Lower leg skin (tissue), 4 donors: ENCODE measurements around the gene OSTN. TPM values are rescaled to one million over a fixed set of nuclear protein-coding genes. Genes with fewer than 3 reads are reported as not detected.

Experiments used
- DNase-seq, 2 donors: peaks; one replicate each; pipeline ENCODE4 v3.0.0-alpha.2; 2019; ENCODE audit warnings: low spot score in 2 of 2
- H3K4me3 ChIP-seq: fragments of 200-600 bp; sonication (generic); 2 replicates; pipeline ENCODE4 v1.5.1; 2017; ENCODE audit warnings: mild to moderate bottlenecking, low read depth; ENCODE audit not compliant: poor library complexity, severe bottlenecking
- POLR2A ChIP-seq, 2 donors: fragments of 450-650 bp; IDR thresholded peaks; one replicate each; pipeline ENCODE4 v1.6.1; 2016 to 2017; ENCODE audit warnings: antibody characterized with exemption in 2 of 2, mild to moderate bottlenecking in 1 of 2, moderate library complexity in 1 of 2
- WGBS, 2 donors: methylation state at CpG; one replicate each; pipeline ENCODE4 v1.1.5; 2018; 5-methylcytosine and 5-hydroxymethylcytosine counted together
- intact Hi-C: fragments of 100-400 bp; cut with DNase I; formaldehyde crosslinking; loops from one replicate; pipeline ENCODE4 v1.15.0; 2023; ENCODE audit warnings: low total_unique reads
- total RNA-seq, 4 donors: library from RNA; depleted of rRNA; stranded (reverse); fragments of >200 nt; gene quantifications; one replicate each; pipeline ENCODE4 v1.1.0, GENCODE V29; 2016
- TF ChIP-seq, protein P1 (sequence below), 3 donors: fragments of 450-650 bp; IDR thresholded peaks; one replicate each; pipeline ENCODE4 v1.5.1; 2016; ENCODE audit warnings: antibody characterized with exemption in 3 of 3, mild to moderate bottlenecking in 3 of 3, moderate library complexity in 2 of 3

Gene OSTN
- total RNA-seq, 4 donors from 2014 or later, result not detected

DNA sequence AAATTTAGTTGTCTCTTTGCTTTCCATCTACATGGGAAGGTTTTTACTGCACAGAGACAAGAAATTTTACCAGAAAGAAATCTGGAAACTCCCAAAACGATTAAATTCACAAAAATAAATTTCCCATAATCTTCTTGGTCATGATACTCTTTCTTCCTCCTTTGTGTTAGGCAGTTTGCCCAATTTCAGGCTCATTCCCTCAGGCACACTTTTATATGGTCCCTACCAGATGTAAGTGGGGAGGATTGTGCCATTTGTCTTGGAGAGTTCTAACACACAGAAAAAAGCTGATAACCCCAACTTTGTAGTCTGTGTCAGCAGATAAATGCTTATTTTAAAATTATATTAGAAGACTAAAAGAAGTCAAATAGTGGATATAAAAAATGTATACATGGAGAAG is 81.1 kb downstream of the OSTN start:
- TF ChIP-seq POLR2A (IDR thresholded peaks at IDR 0.05), result no peak
- TF ChIP-seq, protein P1, sequence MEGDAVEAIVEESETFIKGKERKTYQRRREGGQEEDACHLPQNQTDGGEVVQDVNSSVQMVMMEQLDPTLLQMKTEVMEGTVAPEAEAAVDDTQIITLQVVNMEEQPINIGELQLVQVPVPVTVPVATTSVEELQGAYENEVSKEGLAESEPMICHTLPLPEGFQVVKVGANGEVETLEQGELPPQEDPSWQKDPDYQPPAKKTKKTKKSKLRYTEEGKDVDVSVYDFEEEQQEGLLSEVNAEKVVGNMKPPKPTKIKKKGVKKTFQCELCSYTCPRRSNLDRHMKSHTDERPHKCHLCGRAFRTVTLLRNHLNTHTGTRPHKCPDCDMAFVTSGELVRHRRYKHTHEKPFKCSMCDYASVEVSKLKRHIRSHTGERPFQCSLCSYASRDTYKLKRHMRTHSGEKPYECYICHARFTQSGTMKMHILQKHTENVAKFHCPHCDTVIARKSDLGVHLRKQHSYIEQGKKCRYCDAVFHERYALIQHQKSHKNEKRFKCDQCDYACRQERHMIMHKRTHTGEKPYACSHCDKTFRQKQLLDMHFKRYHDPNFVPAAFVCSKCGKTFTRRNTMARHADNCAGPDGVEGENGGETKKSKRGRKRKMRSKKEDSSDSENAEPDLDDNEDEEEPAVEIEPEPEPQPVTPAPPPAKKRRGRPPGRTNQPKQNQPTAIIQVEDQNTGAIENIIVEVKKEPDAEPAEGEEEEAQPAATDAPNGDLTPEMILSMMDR (IDR thresholded peaks at IDR 0.05), result no peak
- DNase-seq, result no peak
- intact Hi-C loops, result no loop called here
- no peak overlapping the region for H3K4me3 ChIP-seq
- 24 to 34% methylated on average over 1 of the region's 1 CpG for WGBS, 2 donors

DNA sequence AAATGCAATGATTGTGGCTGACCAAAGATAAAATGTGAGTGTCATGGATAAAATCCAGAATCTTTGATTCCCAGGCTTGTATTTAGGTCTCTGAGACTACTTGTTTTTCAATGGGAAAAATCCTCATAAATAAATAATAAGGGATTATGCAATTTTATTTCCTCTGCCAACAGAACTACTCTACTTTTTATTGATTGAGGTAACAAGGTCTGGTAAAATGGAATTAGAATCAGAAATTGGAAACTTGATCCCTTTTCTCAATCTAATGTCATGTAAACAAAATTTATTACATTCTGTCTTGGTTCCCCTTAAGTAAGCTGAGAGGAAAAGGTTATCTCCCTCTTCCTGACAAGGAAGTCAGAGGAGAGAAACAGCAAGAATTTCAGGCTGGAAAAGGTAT is 81.8 kb downstream of the OSTN start:
- no peak overlapping the region for H3K4me3 ChIP-seq
- DNase-seq, result no peak
- TF ChIP-seq, protein P1 (IDR thresholded peaks at IDR 0.05), result no peak
- no peak for TF ChIP-seq POLR2A (IDR thresholded peaks at IDR 0.05)
- intact Hi-C loops, result no loop called here

DNA sequence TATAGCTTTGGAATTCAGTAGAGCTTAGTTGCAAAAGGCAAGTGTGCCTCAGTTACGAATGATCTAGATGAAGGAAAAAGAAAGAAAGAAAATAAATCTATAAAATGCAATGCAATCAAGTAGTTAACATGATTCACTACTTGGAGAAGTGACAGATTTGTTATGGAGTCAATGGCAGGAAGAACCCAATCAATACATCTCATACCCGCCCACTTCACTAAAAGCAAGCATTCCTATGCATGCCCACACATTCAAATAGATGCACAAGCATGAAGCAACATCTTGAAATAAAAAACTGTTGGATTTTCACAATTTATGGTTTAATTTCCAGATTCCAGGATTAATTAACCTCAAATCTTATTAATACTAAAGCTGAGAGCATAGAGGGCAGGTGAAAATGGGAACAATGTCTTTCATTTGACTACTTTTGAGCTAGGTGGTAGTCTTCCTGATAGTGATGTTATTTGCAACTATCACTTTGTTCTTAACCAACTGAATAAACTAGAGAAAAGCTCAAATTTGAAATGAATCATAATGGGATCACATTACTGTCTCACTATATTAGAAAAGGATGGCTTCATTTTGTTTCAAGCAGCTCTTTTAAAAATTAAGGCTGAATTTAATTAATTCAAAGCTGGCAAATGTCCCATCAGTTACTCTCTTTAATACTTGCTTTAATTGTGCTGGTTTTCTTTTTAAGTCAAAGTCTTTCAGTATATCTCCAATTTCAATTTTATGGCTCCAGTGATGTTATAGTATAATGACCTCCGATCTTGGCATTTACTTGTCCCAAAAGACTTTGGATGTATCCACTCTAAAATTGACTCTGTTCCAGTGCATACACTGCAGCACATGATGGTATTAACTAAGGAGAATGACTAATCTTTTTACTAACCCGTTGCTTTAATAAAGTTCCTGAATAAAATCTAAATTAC is 83.5 kb downstream of the OSTN start:
- no peak for DNase-seq
- intact Hi-C loops, result no loop called here
- TF ChIP-seq, protein P1 (IDR thresholded peaks at IDR 0.05), result no peak
- no peak for TF ChIP-seq POLR2A (IDR thresholded peaks at IDR 0.05)
- no peak overlapping the region for H3K4me3 ChIP-seq
- WGBS, 2 donors, result 38 to 42% methylated on average over 4 of the region's 4 CpGs

DNA sequence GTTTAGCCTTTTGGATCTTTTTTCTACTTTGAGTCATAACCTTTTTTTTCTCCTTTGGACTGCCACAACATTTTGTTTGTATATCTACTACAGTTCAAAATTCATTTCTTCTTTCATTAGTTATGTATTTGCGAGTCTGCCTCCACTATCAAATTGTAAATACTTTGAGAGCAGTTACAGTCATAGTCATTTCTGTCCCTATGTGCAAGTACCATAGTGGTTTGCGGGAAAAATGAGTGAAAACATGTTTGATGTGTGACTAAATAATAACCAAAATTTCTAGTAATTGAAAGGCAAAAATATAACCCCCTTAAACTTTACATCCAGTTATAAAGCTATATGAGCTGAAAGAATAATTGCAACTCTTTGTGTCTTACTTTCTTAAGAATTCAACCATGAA is 84.4 kb downstream of the OSTN start:
- WGBS, 2 donors, result 93 to 94% methylated on average over 2 of the region's 2 CpGs
- intact Hi-C loops, result no loop called here
- H3K4me3 ChIP-seq, result no peak overlapping the region
- no peak for TF ChIP-seq POLR2A (IDR thresholded peaks at IDR 0.05)
- TF ChIP-seq, protein P1 (IDR thresholded peaks at IDR 0.05), result no peak
- no peak for DNase-seq

DNA sequence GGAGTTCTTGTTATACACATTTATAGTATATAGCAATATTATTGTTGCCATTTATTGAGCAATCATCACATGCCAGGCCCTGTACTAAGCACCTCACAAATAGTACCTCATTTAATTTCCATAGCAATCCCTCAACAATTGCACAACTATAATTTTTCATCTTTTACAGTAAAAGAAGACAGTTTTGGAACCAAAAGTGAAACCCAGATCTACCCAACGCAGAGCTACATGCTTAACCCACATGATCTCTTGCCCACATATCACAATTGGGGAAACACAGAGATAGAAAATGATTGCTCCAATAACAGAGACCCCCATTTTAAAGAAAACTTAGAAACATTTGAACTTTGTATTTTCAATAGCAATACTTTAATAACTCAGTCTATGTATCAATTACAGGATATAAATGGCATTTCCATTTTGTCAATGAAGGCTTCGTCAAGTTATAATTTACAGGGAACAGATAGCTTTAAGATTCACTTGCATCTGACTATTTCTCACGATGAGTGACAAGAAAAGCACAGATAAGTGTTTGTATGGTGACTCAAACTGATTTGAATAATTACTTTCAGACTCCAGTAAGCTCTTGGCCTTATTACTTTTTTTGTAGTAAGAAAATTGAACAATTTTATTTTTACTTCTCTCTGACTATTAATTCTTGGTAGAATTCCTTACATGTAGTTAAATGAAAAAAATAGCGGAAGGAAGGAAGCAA is 91.4 kb downstream of the OSTN start:
- 35 to 44% methylated on average over 4 of the region's 4 CpGs for WGBS, 2 donors

More for the DNA sequence above, 91.4 kb downstream of the OSTN start:
- no peak overlapping the region for H3K4me3 ChIP-seq
- DNase-seq, result no peak
- intact Hi-C loops, result no loop called here
- TF ChIP-seq, protein P1 (IDR thresholded peaks at IDR 0.05), result no peak
- TF ChIP-seq POLR2A (IDR thresholded peaks at IDR 0.05), result no peak
